GM19099 (cell line): ENCODE data around the gene ZNF710.

Source experiments
- POLR2A ChIP-seq: IDR thresholded peaks from 3 replicates; pipeline ENCODE4 v1.6.1; 2011; ENCODE audit warnings: low read depth; ENCODE audit not compliant: insufficient read length; ENCODE audit errors: extremely low read depth

The ZNF710 gene

GRCh38 chr15:90042356-90042755, 41.2 kb downstream of the ZNF710 start:
- TF ChIP-seq POLR2A: no peak

DNA sequence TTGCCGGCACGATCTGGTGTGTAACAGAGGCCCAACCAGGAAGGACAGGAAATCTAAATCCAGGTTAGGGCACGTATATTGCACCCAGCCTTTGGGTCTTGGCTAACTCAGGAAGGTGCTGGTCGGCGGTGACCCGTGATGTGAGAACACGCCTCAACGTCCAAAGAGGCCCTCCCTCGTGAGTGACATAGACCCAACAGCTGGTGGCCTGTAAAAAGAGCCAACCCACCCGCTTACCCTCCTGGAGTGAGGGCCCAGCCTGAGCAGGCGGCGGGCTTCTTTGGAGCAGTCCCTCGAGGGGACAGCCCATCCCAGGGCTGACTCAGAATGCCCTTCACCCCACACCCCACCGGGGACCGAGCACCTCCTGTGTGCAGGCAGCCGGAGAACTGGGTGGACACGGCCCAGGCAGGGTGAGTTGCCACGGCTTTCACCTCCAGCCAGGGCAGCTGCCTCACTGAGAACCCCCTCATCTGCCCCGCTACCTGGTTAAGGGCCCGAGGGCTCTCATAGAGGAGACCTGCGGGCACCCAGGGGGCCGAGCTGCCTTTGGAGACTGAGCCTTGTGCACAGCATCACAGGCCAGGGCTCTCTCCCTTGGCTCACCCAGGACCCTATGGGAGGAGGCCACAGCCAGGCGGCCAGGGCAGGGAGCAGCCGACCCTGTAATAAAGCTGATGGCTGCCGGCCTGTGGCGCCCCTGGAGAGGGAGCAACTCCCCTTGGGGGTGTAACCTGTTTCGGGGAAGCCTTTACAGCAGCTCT, 41.8 kb downstream of the ZNF710 start:
- TF ChIP-seq POLR2A: no peak

DNA sequence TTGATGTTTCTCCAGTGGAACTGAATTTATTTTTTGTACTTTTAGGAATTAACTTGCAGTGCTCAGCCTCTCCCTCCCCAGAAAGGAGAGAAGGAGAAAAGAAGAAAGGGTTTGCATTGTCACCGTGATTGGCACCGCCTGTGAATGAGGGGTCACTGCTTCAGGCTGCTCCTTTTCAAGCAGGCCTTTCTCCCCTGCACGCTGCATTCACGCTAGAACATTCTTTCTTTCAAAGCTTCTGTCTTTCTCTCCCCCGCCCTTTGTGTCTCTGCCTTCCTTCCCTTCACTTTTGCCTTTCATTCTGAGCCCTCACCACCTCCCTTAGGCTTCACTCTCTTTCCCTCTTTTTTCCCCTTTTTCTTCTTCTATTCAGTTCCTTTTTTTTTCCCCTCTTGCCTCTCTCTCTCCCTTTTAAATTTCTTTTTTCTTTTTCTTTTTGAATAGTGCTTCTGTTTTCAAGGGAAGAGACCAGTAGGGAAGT, 42.4 kb downstream of the ZNF710 start:
- TF ChIP-seq POLR2A: no peak

DNA sequence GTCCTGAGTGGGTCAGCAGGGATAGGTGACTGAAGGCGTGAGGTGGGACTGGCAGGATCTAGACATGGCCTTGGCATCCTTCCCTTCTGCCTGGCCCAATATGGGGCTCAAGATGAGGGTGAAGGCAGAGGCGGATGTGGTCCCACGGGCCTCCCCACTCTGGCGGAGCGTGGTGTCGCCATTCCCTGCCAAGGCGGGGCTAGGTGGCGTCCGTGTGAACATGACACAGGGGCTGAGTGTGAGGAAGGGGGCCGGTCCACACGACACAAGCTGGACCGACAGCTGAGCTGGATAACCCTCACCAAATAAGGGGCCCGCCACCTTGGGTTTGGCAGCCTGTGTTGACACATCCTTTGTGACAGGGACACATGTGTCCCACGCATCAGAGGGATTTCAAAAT, 43.1 kb downstream of the ZNF710 start:
- no peak for TF ChIP-seq POLR2A

DNA sequence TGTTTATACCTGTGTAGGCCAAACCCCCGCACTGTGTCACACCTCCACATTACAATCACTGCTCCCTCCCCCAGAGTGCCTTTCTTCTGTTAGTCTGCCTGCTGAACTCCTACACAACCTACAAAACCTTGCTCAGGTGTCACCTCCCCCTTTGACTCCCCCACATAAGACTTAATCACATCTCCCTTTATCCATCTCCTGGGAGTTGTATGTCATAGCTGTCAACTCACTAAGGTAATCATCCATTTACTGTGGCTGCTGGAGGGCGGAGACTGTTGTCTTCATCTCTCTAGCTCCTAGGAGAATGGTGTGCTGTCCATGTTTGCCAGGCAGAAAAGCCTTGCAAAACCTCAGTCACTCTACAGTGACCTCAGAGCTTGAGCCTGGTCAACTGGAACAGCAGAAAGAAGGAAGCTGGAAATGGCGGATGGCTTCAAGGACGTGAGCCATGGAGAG, 43.8 kb downstream of the ZNF710 start:
- no peak for TF ChIP-seq POLR2A

DNA sequence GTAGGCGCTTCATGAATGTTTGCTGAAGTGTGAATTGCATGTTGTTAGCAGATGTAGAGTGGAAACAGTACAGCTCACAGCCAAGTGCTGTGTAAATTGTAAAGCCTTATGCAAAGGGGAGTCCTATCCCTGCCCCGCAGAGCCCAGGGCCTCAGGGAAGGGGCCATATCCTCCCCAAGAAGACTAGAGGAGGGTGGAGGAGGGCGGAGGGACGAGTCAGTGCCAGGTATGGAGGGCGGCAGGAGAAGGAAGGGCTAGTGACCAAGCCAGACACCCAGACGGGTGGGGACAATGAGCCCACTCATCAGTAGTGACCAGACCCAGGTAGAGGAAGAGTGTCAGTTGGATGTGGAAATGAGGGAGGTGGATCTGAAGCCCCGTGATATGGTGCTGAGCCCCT, 45.2 kb downstream of the ZNF710 start:
- TF ChIP-seq POLR2A: no peak

DNA sequence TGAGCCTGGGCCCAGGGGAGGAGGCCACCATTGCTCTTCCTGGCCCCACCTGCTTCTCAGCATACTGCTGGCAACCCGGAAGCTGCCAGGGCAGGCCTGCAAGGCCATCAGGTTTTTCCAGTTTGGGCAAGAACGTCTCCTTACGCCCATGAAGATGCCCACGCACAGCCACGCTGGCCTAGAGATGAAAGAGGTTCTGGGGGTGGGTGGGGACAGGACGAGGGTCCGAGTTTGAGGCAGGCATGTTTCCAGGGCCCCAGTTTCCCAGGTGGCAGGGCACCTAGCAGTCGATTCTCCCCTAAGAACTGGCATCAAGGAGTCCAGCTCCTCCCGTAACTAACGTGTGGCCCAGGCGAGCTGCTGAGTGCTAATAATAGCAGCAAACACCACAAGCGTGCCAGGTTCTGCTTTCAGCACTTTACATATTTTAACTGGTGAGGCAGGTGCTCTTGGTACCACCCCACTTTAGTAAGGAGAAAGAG, 45.8 kb downstream of the ZNF710 start:
- TF ChIP-seq POLR2A: peak; percentile 22

- no peak for TF ChIP-seq POLR2A
Observed at GRCh38 chr15:90047956-90048575, 46.9 kb downstream of the ZNF710 start.

GRCh38 chr15:90049030-90049429, 47.9 kb downstream of the ZNF710 start:
- TF ChIP-seq POLR2A: no peak

DNA sequence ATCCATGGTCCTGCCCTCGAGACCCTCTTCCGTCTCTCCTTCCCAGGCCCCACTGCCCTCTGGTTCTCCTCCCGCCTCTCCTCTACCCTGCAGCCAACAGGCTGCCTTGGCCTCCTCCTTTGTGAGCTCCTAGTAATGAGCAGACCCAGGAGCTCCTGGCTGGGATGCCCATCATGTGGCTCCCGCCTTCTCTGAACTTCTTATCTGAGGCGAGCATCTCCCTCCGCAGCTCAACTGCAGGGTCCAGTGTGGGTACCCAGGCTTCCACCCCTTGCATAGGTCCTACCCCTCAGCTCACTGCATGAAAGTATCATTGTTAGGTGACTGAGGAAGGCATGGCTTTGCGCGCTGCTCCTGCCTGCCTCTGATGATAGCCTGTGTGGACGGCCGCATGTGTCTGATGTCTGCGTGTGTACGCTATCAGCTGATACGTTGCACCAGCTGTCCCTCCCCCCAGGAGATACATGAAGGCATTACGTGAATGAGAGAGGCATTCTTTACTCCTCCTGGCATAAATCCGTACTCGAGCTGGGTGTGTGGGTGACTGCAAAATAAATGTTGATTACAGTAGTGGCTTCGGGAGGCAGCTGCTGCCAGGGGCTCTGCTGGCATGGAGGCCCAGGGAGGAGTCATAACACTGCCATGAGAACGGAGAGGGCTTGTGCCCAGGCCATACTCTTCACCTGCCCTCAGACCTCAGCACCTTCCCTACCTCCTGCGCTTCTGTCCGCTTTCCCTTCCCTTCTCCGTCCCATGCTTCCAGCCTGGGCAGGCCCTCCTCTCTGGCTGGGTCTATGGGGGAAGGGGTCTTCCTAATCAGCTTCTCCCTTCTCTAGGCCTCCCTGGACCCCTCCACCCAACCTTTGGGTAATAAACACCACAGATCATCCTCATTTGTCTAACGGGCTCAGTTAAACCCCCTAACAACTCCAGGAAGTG, 48.8 kb downstream of the ZNF710 start:
- no peak for TF ChIP-seq POLR2A

GRCh38 chr15:90051874-90052273, 50.8 kb downstream of the ZNF710 start:
- no peak for TF ChIP-seq POLR2A

GRCh38 chr15:90053685-90054466, 52.8 kb downstream of the ZNF710 start:
- no peak for TF ChIP-seq POLR2A

DNA sequence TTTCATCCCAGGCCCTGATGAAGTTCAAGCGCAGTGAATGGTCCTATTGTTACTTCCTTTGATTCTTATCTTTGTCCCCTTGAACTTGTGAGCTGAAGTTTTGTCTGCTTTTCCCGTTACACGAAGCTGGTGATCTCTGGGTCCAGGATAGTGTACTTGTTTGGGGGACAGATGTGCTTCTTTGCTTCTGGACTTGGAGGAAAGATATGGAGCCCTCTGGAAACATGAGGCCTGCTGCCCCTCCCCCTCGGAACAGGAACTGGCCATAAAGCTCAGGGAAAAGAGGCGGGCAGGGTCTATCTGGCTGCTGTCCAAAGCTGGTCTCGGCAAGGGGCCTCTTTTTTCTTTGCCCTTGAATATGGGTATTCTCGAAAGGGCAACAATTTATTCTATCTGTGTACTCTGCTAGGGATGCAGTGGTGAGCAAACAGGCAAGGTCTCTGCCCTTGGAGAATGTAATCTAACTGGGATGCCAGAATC, 53.5 kb downstream of the ZNF710 start:
- TF ChIP-seq POLR2A: no peak

- no peak for TF ChIP-seq POLR2A
Observed at GRCh38 chr15:90055182-90055581, 54.1 kb downstream of the ZNF710 start.
